HepG2 (cell line): ENCODE data around the gene KCNAB2. TPM values are rescaled to one million over a fixed set of nuclear protein-coding genes. Genes with fewer than 3 reads are reported as not detected.
A peak's percentile ranks its signal among the peaks of the same experiment; 100 is the strongest.

ENCODE experiments used
- ATF7 ChIP-seq, 2 experiments: fragments of 450-650 bp in 1 of 2; sonication (generic) in 1 of 2; formaldehyde crosslinking in 1 of 2; IDR thresholded peaks; 2 replicates each; pipeline versions ENCODE4 v1.4.0 to v1.6.1; 2016 to 2020; ENCODE audit warnings: antibody characterized with exemption in 1 of 2, mild to moderate bottlenecking in 1 of 2, missing genetic modification reagents in 1 of 2
- EED ChIP-seq: sonication (generic); formaldehyde crosslinking; IDR thresholded peaks from 2 replicates; pipeline ENCODE4 v1.5.0; 2020; ENCODE audit warnings: mild to moderate bottlenecking, missing genetic modification reagents
- HIC2 ChIP-seq: sonication (generic); formaldehyde crosslinking; IDR thresholded peaks from 2 replicates; pipeline ENCODE4 v1.9.0; 2022; ENCODE audit warnings: low read depth, missing genetic modification reagents
- HNRNPL ChIP-seq: fragments of 200-400 bp; formaldehyde crosslinking; IDR thresholded peaks from 2 replicates; pipeline ENCODE4 v1.6.1; 2017; ENCODE audit warnings: mild to moderate bottlenecking, low read depth, low read length
- JUND ChIP-seq: sonication (generic); formaldehyde crosslinking; IDR thresholded peaks from 2 replicates; pipeline ENCODE4 v1.8.0; 2022; ENCODE audit warnings: mild to moderate bottlenecking, missing genetic modification reagents
- NFKB2 ChIP-seq: sonication (generic); formaldehyde crosslinking; IDR thresholded peaks from 2 replicates; pipeline ENCODE4 v1.4.0; 2020; ENCODE audit warnings: missing genetic modification reagents, borderline replicate concordance
- RFX3 ChIP-seq: IDR thresholded peaks from 2 replicates; pipeline ENCODE4 v1.6.1; 2016; ENCODE audit warnings: missing biosample characterization, missing genetic modification reagents
- SIN3B ChIP-seq: fragments of 150-350 bp; IDR thresholded peaks from 2 replicates; pipeline ENCODE4 v1.6.1; 2014; ENCODE audit warnings: low read length
- ZNF274 ChIP-seq: sonication (generic); formaldehyde crosslinking; IDR thresholded peaks from 2 replicates; pipeline ENCODE4 v1.5.1; 2020; ENCODE audit warnings: mild to moderate bottlenecking, missing genetic modification reagents
- ZNF281 ChIP-seq: sonication (generic); formaldehyde crosslinking; IDR thresholded peaks from 2 replicates; pipeline ENCODE4 v1.4.0; 2020; ENCODE audit warnings: missing genetic modification reagents, borderline replicate concordance
- ZNF770 ChIP-seq: sonication (generic); formaldehyde crosslinking; IDR thresholded peaks from 2 replicates; pipeline ENCODE4 v1.5.0; 2020; ENCODE audit warnings: mild to moderate bottlenecking, missing genetic modification reagents
- polyA plus RNA-seq, 8 experiments: library from polyadenylated mRNA; depleted of rRNA in 3 of 8; stranded (reverse) in 7 of 8; unstranded in 1 of 8; fragments of >200 nt; fragmentation: Illumina TruSeq in 4 of 8; extraction: Trizol in 4 of 8; gene quantifications; 2 replicates each; pipeline versions ENCODE4 v1.2.1 to v1.2.3, GENCODE V29; 2011 to 2016; ENCODE audit warnings: low read depth in 4 of 8, missing spikeins in 1 of 8, mixed read lengths in 1 of 8; ENCODE audit not compliant: insufficient read depth in 1 of 8
- total RNA-seq, 5 experiments: library from RNA; depleted of rRNA; stranded (reverse); fragments of >200 nt; fragmentation: Illumina TruSeq; extraction: Trizol; gene quantifications; 2 replicates each; pipeline ENCODE4 v1.2.3, GENCODE V29; 2016; ENCODE audit warnings: low read depth in 1 of 5
- TF ChIP-seq, protein P1 (sequence below): IDR thresholded peaks from 2 replicates; pipeline ENCODE4 v1.6.1; 2016
- TF ChIP-seq, protein P2 (sequence below): sonication (generic); formaldehyde crosslinking; conservative IDR thresholded peaks from 2 replicates; pipeline ENCODE4 v1.4.0; 2020; ENCODE audit warnings: mild to moderate bottlenecking, missing genetic modification reagents, moderate library complexity
- TF ChIP-seq, protein P3 (sequence below): sonication (generic); formaldehyde crosslinking; conservative IDR thresholded peaks from 2 replicates; pipeline ENCODE4 v1.8.0; 2022; ENCODE audit warnings: mild to moderate bottlenecking, moderate library complexity, missing genetic modification reagents

KCNAB2 gene
- total and polyA plus RNA-seq, 2 of the 13 experiments (the other 11 are each of a cell fraction or from before 2014, with no cell fraction given), result 6.2 to 8.8 TPM

GRCh38 chr1:6001992-6002576 is 43.6 kb upstream of the KCNAB2 start (continued):
- no peak for TF ChIP-seq ZNF281 (CRISPR knock-in tag)
- TF ChIP-seq, protein P1, sequence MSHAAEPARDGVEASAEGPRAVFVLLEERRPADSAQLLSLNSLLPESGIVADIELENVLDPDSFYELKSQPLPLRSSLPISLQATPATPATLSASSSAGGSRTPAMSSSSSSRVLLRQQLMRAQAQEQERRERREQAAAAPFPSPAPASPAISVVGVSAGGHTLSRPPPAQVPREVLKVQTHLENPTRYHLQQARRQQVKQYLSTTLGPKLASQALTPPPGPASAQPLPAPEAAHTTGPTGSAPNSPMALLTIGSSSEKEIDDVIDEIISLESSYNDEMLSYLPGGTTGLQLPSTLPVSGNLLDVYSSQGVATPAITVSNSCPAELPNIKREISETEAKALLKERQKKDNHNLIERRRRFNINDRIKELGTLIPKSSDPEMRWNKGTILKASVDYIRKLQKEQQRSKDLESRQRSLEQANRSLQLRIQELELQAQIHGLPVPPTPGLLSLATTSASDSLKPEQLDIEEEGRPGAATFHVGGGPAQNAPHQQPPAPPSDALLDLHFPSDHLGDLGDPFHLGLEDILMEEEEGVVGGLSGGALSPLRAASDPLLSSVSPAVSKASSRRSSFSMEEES, result no peak
- TF ChIP-seq HIC2 (CRISPR knock-in tag), result peak; percentile 53; the same call in 1 of the 2 replicates
- TF ChIP-seq ATF7 (IDR thresholded peaks at IDR 0.05), result no peak
- no peak for TF ChIP-seq ATF7 (CRISPR knock-in tag; IDR thresholded peaks at IDR 0.05)
- TF ChIP-seq RFX3 (CRISPR knock-in tag), result no peak
- TF ChIP-seq, protein P2, sequence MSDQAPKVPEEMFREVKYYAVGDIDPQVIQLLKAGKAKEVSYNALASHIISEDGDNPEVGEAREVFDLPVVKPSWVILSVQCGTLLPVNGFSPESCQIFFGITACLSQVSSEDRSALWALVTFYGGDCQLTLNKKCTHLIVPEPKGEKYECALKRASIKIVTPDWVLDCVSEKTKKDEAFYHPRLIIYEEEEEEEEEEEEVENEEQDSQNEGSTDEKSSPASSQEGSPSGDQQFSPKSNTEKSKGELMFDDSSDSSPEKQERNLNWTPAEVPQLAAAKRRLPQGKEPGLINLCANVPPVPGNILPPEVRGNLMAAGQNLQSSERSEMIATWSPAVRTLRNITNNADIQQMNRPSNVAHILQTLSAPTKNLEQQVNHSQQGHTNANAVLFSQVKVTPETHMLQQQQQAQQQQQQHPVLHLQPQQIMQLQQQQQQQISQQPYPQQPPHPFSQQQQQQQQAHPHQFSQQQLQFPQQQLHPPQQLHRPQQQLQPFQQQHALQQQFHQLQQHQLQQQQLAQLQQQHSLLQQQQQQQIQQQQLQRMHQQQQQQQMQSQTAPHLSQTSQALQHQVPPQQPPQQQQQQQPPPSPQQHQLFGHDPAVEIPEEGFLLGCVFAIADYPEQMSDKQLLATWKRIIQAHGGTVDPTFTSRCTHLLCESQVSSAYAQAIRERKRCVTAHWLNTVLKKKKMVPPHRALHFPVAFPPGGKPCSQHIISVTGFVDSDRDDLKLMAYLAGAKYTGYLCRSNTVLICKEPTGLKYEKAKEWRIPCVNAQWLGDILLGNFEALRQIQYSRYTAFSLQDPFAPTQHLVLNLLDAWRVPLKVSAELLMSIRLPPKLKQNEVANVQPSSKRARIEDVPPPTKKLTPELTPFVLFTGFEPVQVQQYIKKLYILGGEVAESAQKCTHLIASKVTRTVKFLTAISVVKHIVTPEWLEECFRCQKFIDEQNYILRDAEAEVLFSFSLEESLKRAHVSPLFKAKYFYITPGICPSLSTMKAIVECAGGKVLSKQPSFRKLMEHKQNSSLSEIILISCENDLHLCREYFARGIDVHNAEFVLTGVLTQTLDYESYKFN (CRISPR knock-in tag), result no peak
- TF ChIP-seq EED, result no peak
- no peak for TF ChIP-seq SIN3B
- TF ChIP-seq, protein P3, sequence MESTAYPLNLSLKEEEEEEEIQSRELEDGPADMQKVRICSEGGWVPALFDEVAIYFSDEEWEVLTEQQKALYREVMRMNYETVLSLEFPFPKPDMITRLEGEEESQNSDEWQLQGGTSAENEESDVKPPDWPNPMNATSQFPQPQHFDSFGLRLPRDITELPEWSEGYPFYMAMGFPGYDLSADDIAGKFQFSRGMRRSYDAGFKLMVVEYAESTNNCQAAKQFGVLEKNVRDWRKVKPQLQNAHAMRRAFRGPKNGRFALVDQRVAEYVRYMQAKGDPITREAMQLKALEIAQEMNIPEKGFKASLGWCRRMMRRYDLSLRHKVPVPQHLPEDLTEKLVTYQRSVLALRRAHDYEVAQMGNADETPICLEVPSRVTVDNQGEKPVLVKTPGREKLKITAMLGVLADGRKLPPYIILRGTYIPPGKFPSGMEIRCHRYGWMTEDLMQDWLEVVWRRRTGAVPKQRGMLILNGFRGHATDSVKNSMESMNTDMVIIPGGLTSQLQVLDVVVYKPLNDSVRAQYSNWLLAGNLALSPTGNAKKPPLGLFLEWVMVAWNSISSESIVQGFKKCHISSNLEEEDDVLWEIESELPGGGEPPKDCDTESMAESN (CRISPR knock-in tag), result no peak
- TF ChIP-seq HNRNPL, result peak; percentile 77; the same call in 1 of the 2 replicates
- TF ChIP-seq NFKB2 (CRISPR knock-in tag), result no peak
- no peak; the same call in 1 of the 2 replicates for TF ChIP-seq ZNF770 (CRISPR knock-in tag)
- no peak for TF ChIP-seq JUND
- TF ChIP-seq ZNF274 (CRISPR knock-in tag), result no peak
